Measurements from ENCODE around the gene MICOS13.

The MICOS13 gene

GRCh38 chr19:5667751-5668271, 12.5 kb downstream of the MICOS13 start:
- no peak for DNase-seq (ENCODE audit: low spot score)

- no peak for DNase-seq (ENCODE audit: low spot score)
Measured at GRCh38 chr19:5666921-5667610, 13.2 kb downstream of the MICOS13 start.

GRCh38 chr19:5665781-5666513, 14.4 kb downstream of the MICOS13 start:
- no peak for DNase-seq (ENCODE audit: low spot score)

DNA sequence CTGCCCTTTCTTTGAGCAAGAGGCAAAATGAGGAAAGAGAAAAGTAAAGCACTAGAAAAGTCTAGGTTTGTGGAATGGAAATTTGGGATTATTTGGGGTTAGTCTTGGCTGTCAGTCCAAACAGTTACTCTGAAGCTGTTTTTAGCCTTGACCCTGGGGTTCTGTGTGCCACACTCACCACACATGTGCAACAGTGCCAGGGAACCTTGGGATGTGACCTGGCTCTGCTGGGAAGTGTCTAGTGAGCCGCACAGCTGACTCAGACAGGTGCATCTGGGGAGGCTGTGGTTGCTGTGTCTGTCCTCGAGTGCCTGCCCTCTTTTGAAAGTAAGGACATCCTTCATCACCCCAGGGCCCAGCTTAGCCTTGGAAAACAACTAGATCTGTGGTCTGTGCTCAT, 15.8 kb downstream of the MICOS13 start:
- DNase-seq (ENCODE audit: low spot score): no peak

DNA sequence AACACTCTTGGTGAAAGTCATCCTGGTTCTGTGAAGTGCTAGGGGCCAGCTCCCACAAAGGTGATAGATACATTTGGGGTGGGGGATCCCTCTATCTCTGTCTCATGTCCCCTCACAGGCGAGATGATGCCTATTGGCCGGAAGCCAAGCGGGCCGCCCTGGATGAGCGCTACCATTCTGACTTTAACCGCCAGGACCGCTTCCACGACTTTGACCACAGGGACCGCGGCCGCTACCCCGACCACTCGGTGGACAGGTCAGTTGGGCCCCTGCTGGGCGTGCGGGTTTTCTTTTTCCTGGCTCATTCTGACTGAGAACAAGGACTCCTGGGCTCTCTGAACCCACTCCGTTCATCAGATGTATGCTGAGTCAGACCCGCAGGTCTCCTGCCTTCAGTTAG, 16.4 kb downstream of the MICOS13 start:
- DNase-seq (ENCODE audit: low spot score): no peak

DNA sequence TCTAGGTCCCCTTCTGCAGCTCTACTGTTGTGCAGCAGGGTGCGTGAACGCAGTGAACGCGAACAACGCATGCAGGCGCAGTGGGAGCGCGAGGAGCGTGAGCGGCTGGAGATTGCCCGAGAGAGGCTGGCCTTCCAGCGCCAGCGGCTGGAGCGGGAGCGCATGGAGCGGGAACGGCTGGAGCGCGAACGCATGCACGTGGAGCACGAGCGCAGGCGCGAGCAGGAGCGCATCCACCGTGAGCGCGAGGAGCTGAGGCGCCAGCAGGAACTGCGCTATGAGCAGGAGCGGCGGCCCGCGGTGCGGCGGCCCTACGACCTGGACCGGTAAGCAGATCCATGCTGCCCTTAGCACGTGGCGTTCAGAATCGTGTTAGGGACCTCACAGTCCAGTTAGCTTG, 18.8 kb downstream of the MICOS13 start:
- DNase-seq (ENCODE audit: low spot score): no peak

- no peak for DNase-seq (ENCODE audit: low spot score)
Measured at GRCh38 chr19:5655412-5655811, 24.9 kb downstream of the MICOS13 start.

- DNase-seq (ENCODE audit: low spot score): no peak
Measured at GRCh38 chr19:5654931-5655330, 25.4 kb downstream of the MICOS13 start.

- DNase-seq (ENCODE audit: low spot score): no peak
Measured at GRCh38 chr19:5652261-5652660, 28.1 kb downstream of the MICOS13 start.

- DNase-seq (ENCODE audit: low spot score): no peak
Measured at GRCh38 chr19:5651361-5651760, 29.0 kb downstream of the MICOS13 start.

DNA sequence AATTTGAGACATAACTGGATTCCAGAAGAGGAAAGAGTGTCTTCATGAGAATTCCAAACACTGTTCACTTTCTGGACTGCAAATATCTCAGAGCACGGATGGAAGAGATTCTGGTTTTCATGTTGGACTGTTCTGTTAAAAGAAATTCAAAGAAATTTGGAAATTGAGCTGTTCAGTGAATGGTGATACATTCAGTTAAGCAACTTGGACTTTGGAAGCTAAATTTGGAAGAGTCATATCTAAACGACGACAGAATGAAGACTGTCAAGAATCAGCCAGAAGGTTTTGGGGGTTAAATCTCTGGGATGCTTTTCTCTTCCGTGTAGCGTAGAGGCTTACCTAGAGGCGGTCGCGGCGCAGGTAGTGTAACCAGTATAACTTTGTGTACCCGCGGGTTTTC, 31.9 kb downstream of the MICOS13 start:
- no peak for DNase-seq (ENCODE audit: low spot score)

DNA sequence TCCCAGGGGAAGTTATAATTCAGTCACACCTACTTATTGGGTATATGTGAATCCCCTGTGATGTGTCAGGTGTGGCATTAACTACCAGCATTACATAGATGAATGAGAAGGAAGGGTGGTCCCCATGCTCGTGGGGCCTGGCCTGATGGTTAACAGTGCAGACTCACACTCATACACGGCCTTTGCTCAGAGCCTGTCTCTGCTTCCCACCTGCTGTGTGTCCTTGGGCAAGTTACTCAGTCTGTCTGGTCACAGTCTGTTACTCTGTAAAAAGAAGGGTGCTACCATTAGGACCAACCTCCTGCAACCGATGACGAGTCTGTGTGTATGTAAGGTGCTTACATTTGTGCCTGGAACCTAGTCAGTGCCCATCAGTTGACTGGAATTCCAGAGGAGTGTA, 33.6 kb downstream of the MICOS13 start:
- no peak for DNase-seq (ENCODE audit: low spot score)

DNA sequence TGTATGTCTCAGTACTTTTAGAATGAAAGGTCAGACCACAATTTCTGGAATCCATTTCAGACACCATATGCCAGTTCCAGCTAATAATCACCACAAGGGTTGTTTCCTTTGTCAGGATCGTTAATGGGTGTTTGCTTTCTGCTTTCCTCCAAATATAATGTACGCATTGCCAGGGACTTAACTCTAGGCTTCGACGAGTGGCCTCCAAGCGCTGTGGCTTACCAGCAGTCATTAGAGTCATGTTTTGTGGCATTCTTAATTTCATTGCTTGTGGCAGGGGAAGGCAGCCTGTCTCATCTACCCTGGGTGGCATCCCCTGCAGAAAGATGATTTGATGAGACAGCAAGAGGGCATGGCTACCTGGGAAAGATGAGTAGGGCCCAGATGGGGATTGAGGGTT, 34.9 kb downstream of the MICOS13 start:
- DNase-seq (ENCODE audit: low spot score): no peak

DNA sequence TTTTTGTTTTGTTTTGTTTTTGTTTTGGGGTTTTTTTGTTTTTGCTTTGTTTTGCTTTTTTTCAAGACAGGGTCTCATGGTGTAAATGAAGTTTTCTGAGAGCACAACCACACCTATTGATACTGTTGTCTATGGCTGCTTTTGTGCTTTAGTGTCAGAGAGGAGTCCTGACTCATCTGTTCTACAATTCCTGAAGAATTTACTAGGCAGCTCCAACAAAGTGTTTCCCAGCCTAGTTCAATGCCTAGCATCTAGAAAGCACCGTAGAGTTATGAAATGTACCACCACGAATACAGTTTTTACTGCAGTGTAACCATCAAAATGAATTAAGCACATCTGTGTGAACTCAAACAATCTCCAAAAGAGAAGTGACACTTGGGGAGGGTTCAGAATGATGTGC, 36.3 kb downstream of the MICOS13 start:
- DNase-seq (ENCODE audit: low spot score): no peak

DNA sequence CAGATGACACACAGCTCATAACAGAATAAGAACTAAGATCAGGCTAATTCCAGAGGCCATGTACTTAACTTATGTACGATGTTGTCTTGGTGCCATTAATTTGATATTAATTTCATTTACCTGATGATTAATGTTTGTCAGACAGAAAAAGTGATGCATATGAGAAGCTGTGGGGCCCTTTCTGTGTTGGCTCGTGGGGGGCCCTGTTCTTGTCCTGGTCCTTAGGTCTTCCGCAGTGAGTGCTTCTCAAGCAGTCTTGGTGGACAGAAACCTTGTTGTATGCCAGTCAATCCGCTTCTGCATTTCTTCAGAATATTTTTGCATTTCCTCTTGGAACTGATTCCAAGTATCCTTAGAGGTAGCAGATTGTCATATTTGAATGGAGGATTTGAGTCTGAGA, 37.3 kb downstream of the MICOS13 start:
- DNase-seq (ENCODE audit: low spot score): no peak

GRCh38 chr19:5642204-5642603, 38.1 kb downstream of the MICOS13 start:
- no peak for DNase-seq (ENCODE audit: low spot score)

DNA sequence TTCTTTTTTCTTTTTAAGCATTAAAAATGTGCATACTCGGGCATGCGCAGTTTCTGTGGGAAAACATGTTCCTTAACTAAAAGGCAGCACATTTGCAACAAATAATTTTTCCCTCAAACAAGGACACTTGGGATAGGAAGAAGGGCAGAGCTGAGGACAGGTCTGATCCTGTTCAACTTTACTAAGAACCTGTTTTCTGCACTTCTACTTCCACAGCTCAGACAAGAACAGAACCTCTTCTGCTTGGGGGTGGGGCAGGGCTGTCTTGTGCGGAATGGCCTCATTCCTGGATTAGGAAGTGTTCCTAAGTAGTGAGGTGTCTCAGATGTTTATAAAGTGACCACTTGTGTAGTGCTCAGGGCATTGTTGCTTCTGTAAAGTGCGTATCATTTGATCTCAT, 39.1 kb downstream of the MICOS13 start:
- DNase-seq (ENCODE audit: low spot score): no peak

DNA sequence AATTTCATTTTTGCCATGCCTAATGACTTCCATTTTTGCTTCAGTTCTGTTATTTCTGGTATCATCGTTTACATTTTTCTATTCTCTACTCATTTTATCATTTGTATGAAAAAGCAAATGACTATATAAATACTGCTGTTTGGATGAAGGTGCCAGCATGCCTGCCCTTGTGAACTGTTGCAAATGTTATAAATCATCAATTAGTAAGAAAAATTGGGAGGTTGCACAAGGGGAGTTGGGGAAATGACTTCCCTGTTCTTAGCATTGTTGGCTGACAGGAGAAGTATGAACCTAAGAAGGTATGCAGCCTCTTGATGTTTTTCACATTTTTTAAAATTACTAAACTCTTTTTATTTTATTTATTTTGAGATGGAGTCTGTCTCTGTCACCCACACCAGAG, 42.3 kb downstream of the MICOS13 start:
- no peak for DNase-seq (ENCODE audit: low spot score)

- no peak for DNase-seq (ENCODE audit: low spot score)
Measured at GRCh38 chr19:5635427-5635826, 44.9 kb downstream of the MICOS13 start.

- no peak for DNase-seq (ENCODE audit: low spot score)
Measured at GRCh38 chr19:5632657-5633056, 47.7 kb downstream of the MICOS13 start.

DNA sequence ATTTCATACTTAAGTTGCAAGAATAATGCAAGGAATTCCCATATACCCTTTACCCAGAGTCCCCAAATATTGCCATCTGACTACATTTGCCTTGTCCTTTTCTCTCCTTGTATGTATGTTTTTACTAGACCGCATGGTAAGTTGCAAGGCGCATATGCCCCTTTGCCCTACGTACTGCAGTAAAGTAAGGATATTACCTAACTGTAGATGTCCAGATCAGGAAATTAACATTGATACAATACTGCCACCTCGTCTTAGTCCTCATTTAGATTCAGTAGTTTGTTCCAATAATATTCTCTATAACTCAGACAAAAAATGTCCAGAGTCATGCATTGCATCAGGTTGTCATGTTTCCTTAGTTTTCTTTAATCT, 48.1 kb downstream of the MICOS13 start:
- no peak for DNase-seq (ENCODE audit: low spot score)

GRCh38 chr19:5631567-5632240, 48.6 kb downstream of the MICOS13 start:
- no peak for DNase-seq (ENCODE audit: low spot score)

DNA sequence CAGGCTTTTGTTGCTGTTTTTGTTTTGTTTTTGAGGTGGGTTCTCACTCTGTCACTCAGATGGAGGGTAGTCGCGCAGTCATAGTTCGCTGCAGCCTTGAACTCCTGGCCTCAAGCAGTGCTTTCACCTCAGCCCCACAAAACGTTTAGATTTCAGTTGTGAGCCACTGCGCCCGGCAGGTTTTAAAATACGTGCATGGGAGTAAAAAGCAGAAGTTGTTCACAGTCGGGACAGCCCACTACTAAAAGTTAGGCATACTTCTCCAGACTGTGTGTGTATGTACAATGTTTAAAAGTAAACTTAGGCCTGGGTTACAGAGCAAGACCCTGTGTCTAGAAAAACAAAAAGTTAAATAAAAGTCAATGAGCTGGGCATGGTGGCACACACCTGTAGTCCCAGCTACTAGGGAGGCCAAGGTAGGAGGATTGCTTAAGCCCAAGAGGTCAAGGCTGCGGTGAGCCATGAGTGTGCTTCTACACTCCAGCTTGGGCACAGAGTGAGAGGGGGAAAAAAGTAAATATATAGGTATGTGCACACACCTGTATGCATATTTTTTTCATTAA, 51.3 kb downstream of the MICOS13 start:
- no peak for DNase-seq (ENCODE audit: low spot score)

Data from kidney capillary endothelial cell (primary cell).